GM21447 (cell line): ENCODE results near the gene GABRG3.

Experiments
- ATAC-seq: cut with Tn5 transposase; IDR thresholded peaks from one replicate; pipeline ENCODE4 v1.9.1; 2021; ENCODE audit not compliant: unreplicated experiment

GABRG3 gene

DNA sequence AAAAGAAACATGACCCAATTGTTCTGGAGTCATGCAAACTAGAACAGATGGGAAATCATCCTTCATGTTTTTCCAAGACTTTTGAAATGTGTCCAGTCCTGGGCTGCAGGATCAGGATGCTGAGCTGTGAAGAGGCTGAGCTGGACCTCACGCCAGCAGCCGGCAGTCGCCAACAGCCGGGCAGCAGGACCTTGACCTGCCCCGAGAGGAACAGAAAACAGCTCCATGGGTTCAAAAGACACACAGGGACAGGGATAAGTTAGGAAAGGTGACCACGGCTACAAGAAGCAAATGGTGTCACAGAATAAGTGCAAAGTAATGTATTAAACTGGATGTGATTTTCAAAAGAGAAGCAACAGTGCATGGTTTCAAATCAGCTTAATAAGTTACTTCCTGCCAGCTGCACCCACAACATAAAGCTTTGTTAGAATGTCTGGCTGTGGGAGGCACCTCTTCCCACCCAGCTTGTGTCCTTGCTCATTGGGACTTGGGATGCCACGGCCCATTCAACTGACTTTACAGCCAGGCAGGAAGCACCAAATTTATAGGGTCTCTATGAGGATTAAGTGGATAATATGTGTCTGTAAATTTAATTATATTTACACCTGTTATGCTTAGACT lies 266.4 kb downstream of the GABRG3 start:
- ATAC-seq, result no peak

DNA sequence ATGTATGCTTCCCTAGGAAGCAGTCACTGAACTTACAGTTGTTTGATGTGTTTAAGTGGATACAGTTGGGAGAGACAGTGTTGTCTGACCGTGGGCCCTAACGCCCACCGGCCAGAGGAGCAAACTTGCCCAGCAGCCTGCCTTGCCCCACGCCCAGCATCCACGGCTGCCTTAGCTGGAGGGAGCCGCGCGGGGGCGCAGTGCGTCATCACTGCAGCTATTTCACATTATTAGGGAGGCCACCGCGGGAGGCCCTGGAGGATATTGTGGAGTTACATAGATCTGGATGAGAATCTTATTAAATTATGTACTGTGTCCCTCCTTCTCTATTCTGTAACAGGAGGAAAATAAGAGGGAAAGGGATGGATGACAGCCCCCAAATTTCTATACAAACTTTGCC lies 267.2 kb downstream of the GABRG3 start:
- no peak for ATAC-seq

DNA sequence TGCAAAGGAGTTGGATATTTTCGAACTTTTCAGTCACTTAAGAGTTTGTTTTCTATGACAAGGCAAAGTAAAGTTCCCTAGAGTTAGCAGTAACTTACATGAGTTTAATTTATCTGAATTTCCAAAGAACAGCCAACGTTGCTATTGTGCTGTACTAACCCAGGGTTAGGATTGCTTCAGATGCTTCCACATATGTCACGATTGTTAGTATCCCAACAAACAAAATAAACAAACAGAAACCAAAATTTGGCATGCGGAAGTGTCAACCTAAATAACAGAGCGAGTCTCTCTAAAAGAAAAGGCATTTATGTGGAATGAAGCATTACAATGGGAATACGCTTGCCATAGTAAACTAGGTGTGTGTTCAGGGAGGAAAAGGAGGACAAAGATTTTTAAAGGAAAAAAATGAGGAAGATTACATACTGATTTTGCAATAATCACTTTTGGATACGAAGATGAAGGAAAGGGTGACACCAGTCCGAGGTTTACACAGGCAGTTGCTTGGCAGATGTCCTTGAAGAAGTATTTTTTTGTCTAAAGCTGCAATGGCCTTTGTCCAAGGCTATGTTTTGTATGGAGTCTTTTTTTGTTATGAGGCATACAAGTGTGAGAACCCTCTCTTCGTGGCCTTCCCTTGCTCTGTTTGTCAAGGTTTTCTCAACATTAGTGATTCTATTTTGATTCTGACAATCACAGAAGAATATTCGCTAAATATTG lies 267.9 kb downstream of the GABRG3 start:
- ATAC-seq, result no peak

DNA sequence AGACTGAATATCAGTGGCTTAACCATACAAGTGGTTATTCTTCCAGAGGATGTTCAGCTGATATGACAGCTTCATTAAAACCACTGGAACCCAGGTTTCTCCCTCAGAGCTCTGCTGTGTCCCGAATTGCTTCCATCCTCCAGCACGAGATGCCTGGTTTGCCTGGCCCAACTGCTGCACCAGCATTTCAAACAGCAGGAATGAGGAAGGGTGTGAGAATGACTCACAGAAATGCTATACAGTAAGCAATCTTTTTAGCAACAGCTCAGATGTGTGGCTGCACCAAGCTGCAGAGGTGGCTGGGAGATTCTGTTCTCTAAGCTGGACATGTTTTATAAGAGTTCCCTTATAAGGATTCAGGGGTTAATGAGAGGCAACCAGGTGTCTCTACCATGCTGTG lies 271.0 kb downstream of the GABRG3 start:
- ATAC-seq, result no peak

DNA sequence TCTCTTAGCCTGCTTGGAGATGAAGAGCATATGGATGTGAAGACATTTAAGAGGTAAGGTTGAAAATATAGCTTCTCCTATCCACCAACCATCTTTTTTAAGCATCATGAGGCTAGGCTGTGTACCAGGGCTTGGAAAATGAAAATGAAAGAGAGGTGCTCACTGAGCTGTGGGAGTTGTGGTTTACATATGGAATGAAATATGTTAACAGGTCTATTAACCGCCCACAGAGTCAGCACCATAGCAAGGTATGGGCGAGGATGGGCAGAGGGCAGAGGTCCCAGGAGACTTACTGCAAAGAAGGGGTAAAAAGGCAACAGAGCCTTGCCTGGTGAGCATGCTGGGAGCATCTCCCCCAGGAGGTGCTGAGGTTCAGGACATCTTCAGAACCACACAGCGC lies 273.1 kb downstream of the GABRG3 start:
- ATAC-seq, result no peak

DNA sequence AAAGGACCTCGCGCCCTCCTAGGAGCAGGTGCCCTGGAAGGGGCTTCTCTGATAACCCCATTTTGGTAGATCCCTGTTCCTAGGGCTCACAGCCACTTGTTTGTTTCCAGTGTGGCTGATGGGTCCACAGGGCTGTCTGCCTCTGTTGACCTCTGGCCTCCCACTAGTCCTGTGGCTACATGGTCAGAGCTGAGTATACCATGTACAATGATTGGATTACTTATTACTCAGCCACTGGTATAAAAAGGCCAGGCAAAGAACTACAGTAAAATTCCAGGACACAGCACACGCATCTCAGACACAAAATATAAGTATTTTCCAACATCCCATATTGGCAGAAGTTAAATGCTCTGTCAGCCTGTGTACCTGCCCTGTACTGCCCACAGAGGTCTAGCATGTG lies 277.3 kb downstream of the GABRG3 start:
- no peak for ATAC-seq

DNA sequence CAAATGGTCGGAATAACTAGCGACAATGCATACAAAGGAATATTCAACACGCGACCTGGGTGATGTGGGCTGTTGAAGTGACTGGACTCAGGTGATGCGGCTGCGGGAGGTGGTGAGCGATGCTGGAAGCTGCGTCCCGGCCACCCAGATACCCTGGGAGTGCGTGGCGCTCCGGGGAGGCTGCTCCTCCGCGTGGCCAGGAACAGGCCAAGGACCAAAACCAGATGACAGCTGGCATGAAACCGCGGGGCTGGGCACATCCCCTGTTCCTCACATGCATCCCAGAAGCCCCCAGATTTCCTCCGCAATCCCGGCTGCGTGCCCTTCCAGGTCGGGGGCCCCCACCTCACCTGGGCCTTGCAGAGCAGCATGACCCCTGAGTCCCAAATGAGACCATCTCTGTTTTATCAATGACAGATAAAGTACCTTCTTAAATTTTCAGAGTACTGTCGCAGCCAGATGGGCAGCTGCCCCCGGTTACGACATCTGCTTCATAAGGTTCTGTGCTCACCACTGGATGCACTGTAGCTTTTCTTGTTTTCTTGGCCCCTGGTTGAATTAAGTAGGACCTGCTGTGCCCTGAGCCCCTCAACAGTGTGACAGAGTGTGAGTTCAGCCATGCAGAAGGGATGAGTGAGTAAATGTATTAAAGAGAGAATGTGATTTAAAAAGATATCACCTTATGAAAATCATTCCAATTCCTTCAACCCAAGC lies 278.2 kb downstream of the GABRG3 start:
- ATAC-seq, result no peak

DNA sequence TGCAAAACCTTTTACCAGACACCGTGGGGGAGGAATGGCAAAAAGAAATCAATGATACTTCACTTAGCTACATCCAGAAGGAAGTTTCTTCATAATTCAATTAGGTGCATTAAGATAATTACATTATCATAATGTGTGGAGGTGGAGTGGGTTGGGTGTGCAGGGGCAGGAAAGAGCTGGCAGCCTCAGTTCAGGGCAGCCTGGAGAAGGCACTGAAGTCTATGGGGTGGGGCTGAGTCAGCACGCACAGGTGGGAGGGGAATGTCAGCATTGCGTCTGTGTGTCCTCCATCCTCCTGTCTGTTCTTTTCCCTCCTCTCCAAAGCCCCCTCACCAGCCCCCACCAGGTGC lies 278.8 kb downstream of the GABRG3 start:
- ATAC-seq, result no peak

DNA sequence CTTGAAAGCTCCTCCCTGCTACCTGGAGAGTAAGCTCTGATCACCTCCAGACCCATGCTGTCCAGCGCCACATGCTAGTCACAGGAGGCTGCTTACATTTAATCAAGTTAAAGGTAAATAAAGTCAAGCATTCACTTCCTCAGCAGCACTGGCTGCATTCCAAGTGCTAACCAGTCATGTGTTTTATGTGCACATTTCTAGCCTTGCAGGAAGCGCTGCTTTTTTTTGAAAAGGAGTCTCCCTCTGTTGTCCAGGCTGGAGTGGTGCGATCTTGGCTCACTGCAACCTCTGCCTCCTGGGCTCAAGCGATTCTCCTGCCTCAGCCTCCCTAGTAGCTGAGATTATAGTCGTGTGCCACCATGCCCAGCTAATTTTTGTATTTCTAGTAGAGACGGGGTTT lies 279.2 kb downstream of the GABRG3 start:
- ATAC-seq, result no peak

DNA sequence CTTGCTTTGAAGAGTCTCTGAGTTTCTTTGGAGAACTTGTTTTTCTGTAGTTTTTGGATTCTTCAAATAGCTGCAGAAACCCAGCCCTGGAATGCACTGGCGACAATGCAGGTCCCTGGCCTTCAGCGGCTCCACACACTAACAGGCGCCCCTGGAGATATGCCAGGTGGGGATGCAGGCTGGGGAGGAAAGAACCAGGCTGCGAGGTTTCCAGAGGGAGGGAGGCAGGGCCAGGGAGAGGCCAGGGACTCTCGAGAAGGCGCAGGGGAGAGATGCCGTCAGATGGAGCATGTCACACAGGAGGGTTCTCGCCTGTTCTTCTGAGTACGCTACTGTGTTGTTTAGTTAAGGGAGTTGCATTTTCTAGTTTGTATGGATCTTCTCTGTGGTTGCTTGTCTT lies 283.1 kb downstream of the GABRG3 start:
- ATAC-seq, result no peak

DNA sequence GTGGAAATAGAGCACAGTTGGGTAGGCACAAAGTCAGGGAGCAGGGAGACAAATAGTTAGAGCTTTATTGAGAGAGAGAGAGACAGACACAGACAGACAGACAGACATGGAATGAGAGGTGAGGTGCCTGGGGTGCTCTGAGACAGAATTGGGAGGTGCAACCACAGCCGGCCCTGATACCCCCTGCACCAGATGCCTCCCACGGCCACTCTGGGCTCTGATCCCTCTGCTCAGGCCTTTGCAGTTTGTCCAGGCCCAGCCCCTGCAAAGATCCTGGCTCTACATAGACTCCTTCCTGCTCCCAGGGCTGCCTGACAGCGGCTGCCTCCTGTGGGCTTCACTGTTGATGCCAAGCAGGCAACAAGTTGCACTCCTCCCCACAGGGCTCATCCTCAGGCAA lies 283.8 kb downstream of the GABRG3 start:
- no peak for ATAC-seq

DNA sequence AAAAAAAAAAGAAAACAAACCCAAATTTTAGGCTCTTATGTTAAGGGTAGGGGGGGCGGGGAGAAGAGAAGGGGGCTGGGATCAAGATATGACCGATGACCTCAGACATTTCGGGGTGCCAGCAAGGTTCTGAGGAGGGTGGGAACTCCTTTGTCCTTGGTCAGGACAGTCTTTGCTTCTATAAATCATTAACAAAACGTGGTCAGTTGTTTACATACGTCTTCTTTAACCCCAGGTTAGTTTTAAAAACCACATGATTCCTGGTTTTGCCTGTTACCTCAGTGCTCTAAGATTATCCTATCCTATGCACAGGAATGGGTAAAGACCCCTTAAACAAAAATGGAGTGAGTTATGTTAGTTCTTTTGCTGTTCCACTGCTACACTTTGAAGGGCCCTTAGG lies 285.5 kb downstream of the GABRG3 start:
- ATAC-seq, result no peak

DNA sequence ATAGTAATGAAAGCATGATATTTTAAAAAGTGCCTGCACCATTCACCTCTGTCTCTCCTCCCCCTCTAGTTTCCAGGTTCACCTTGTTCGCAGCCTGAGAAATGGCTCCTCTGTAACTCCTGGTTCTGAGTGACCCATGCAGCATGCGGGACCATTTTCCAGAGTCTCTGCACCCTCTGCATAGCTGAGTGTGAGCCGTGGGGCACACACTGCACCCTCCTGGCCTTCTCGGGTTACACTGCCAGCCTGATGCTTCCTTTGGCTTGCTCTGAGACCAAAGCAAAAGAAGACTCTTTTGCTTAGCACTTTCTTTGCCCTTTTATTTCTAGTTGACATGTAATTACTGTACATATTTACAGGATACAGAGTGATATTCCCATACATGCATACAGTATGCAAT lies 287.3 kb downstream of the GABRG3 start:
- ATAC-seq, result no peak

DNA sequence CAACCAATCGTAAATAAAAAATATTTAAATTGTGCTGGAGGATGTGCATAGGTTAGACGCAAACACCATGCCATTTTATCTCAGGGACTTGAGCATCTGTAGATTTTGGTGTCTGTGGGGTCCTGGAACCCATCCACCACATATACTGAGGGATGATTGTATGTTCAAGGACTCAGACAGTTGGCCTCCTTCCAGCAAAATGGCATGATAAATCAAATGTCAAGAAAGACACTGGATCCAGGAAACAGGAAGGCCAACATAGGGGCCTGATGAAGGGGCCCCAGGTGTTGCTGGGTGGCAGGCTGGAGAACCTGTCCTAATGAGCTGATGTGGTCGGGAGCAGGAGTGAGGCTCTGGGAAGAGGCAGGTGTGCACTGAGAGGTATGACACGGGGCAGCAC lies 289.5 kb downstream of the GABRG3 start:
- ATAC-seq, result no peak

DNA sequence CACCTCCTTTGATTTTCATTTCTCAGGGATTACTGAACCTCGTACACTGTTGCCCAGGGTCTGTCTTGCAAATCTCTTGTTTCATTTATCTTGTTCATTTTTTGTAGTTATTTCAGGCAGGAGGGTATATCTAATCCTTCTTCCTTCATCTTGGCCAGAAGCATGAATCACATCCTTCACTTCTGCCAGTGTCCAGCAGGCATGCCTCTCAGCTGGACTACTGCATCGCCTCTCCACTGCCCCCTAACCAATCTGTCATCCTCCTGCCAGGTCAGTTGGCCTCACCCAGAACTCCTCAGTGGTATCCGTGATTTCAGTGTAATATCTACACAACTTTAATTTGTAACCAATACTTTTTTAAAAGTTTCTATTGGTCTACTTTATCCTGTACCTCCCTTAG lies 297.9 kb downstream of the GABRG3 start:
- ATAC-seq, result no peak

DNA sequence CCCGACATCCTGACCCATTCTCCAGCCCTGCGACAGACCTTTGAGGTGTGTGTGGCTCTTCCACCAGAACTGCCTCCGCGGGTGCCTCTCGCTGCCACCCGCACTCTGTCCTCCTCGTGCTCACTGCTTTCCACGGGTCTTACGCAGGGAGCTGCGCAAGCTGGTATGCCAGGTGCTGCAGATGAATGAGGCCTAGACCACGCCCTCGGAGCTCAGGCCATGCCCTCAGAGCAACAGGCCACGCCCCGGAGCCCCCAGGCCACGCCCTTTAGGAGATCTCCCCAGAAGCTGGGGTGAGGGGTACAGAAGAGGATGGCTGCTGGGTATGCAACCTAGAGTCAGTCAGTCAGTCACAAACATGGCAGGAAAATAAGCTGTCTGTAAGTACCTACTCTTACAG lies 300.3 kb downstream of the GABRG3 start:
- no peak for ATAC-seq

DNA sequence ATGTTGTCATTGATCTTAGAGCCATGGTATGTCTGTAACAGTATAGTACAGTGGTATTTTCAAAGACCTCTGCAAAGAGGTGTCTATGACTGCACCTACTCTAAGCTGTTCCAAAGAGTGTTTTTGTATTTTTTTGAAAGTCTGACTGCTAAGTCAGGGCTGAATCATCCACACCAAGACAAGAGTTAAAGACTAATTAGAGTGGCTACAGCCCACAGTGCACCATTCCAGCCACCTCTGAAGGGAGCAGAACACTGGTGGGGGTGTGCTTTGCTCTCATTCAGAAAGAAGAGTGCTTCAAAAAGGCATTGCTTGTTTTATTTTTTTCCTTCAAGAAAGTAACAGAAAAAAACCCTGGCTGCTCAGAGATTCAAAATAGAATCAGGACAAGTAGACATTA lies 301.4 kb downstream of the GABRG3 start:
- no peak for ATAC-seq

DNA sequence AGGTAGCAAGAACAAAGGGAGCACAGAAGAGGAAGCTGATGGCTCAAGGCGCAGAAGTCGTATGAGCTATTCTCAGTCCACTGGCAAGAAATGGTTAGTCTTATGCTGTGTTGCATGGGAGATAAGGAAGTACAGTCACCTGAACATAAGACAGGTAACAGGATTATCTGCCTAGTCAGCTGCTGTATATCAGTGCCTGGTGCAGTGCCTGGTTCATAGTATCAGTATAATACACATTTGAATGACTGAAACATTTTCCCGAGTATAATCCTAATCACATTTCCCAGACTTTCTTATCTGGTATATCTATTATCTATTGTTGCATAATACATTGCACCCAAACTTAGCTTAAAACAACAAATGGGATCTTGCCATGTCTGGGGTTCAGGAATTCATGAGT lies 302.5 kb downstream of the GABRG3 start:
- ATAC-seq, result no peak

DNA sequence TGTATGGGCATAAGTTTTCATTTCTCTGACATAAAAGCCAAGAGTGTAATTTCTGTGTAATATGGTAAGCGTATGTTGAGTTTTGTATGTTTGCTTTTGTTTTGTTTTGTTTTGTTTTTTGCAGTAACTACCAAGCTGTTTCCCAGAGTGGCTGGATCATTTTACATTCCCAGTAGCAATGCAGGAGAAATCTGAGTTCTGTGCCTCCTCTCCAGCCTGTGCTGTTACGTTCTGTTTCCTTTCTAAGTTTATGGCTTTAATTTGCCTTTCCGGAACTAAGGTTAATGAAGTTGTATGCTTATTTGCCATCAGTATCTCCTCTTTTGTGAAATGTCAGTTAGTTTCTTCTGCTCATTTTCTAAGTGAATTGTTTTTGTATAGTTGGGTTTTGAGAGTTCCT lies 307.8 kb downstream of the GABRG3 start:
- no peak for ATAC-seq

DNA sequence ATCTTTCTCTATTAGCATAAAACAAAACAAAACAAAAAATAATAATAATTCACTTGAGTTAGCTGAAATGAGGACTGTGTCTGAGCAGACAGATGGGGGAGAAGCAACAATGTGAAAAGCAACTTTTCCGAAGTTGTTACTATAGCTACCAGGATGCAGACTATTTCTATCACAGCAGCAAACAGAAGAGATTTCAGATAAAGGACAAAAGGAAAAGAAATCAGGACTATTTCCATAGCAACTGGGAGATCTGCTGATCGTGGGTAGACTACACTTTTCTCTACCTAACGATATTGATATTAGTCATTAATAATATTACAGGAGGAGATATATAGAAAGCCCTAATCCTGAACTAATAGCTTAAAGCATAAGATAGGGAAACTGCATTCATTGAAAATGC lies 321.7 kb downstream of the GABRG3 start:
- ATAC-seq, result no peak

DNA sequence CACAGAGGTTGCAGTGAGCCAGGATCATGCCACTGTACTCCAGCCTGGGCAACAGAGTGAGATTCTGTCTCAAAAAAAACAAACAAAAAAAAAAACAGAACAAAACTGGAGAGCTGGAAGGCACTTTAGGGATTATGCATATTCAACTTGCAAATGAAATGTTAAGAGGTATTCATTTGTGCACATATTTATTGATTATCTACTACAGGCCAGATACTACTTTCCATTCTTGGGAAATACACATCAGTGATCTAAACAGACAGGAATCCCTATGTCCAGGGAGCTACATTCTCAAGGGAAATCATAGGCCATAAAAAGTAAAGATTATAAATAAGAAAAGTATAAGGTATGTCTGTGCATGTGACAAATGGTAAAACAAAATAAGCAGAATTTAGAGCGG lies 322.6 kb downstream of the GABRG3 start:
- ATAC-seq, result no peak

DNA sequence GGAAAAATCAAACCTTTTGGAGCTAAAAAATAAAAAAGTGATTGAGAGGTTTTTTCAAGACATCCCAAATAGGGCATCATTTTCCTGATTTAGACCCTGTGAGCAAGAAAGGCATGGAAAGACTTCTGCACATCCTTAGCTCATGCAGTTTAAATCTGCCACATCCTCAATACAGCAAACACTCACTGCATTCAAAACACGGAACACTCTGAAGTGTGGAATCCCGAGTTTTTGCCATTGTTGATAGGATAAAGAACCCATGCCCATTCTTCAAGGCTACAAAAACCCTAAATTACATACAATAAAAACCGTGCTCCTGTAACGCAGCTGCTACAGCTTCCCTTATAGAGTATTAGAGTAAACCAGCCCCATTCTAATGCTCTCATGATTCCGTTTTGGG lies 346.8 kb downstream of the GABRG3 start:
- ATAC-seq, result no peak

DNA sequence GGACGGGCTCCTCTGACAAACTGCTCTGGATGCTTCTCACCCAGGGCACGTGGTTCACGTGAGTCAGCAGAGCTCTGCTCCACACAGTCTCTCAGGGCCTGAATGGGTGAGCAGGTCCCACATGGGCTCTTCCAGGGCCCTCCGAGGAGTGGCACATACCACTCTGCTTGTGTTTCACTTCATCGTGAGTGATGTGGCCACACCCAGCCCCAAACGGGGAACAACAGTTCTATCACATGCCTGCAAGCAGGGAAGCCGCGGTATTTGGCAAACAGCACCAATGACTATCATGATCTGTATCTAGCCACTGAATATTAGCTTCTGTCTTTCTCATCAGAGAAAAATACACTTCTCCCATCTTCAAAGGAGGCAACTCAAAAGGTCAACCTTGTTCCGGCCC lies 352.8 kb downstream of the GABRG3 start:
- ATAC-seq, result no peak
